ENCODE results near the gene RXRA.
A peak's percentile ranks its signal among the peaks of the same experiment; 100 is the strongest.

Gene RXRA

DNA sequence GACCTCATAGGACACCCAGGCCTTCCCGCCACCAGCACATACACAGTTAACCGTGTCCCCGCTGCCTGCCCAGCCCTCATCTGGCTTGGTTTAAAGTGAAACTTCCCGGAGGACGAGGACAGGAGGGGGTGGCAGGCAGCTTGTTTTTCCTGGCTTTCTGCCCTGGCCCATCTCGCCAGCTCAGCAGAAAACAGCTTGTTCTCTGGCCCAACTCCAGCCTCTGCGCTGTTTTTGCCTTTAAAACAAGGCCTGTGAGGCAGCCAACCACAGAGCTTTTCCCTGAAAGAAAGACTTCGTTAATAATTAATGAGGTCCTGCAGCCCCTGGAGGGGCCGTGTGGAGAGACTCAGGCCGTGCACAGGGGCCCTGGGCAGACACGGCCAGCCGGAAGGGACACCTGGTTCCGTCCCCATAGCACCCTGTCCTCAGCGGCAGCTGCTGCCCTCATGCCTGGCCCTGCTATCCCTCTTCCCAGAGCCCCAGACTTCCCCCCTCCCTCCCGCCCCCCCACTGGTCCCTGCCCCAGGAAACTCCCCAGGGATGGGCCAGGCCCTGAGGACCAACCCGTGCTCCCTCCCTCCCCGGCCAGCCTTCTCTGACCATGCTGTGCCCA is 108.7 kb downstream of the RXRA start:
- no peak overlapping the region for H3K4me3 ChIP-seq (ENCODE audit: control insufficient read depth, low read depth, low read length)
- TF ChIP-seq, protein P1, sequence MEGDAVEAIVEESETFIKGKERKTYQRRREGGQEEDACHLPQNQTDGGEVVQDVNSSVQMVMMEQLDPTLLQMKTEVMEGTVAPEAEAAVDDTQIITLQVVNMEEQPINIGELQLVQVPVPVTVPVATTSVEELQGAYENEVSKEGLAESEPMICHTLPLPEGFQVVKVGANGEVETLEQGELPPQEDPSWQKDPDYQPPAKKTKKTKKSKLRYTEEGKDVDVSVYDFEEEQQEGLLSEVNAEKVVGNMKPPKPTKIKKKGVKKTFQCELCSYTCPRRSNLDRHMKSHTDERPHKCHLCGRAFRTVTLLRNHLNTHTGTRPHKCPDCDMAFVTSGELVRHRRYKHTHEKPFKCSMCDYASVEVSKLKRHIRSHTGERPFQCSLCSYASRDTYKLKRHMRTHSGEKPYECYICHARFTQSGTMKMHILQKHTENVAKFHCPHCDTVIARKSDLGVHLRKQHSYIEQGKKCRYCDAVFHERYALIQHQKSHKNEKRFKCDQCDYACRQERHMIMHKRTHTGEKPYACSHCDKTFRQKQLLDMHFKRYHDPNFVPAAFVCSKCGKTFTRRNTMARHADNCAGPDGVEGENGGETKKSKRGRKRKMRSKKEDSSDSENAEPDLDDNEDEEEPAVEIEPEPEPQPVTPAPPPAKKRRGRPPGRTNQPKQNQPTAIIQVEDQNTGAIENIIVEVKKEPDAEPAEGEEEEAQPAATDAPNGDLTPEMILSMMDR (conservative IDR thresholded peaks at IDR 0.05; ENCODE audit: control insufficient read depth, insufficient read depth, low read depth, low read length): no peak
- peak; percentile 98 for DNase-seq (ENCODE audit: low read depth)

GRCh38 chr9:134435550-134436378 is 109.5 kb downstream of the RXRA start:
- peak; percentile 15 for DNase-seq (ENCODE audit: low read depth)
- TF ChIP-seq, protein P1 (conservative IDR thresholded peaks at IDR 0.05; ENCODE audit: control insufficient read depth, insufficient read depth, low read depth, low read length): no peak
- no peak overlapping the region for H3K4me3 ChIP-seq (ENCODE audit: control insufficient read depth, low read depth, low read length)

GRCh38 chr9:134436379-134436762 is 110.1 kb downstream of the RXRA start:
- TF ChIP-seq, protein P1 (conservative IDR thresholded peaks at IDR 0.05; ENCODE audit: control insufficient read depth, insufficient read depth, low read depth, low read length): no peak
- H3K4me3 ChIP-seq (ENCODE audit: control insufficient read depth, low read depth, low read length): no peak overlapping the region
- DNase-seq (ENCODE audit: low read depth): no peak

GRCh38 chr9:134436911-134437310 is 110.7 kb downstream of the RXRA start:
- DNase-seq (ENCODE audit: low read depth): no peak
- TF ChIP-seq, protein P1 (conservative IDR thresholded peaks at IDR 0.05; ENCODE audit: control insufficient read depth, insufficient read depth, low read depth, low read length): no peak
- no peak overlapping the region for H3K4me3 ChIP-seq (ENCODE audit: control insufficient read depth, low read depth, low read length)

- TF ChIP-seq, protein P1 (conservative IDR thresholded peaks at IDR 0.05; ENCODE audit: control insufficient read depth, insufficient read depth, low read depth, low read length): no peak
- no peak overlapping the region for H3K4me3 ChIP-seq (ENCODE audit: control insufficient read depth, low read depth, low read length)
- no peak for DNase-seq (ENCODE audit: low read depth)
Measured at GRCh38 chr9:134437403-134438194, 111.3 kb downstream of the RXRA start.

- TF ChIP-seq, protein P1 (conservative IDR thresholded peaks at IDR 0.05; ENCODE audit: control insufficient read depth, insufficient read depth, low read depth, low read length): no peak
- H3K4me3 ChIP-seq (ENCODE audit: control insufficient read depth, low read depth, low read length): no peak overlapping the region
- DNase-seq (ENCODE audit: low read depth): no peak
Measured at GRCh38 chr9:134438195-134438788, 112.0 kb downstream of the RXRA start.
